BLaER1 treated with 17β-estradiol and CSF1 and Interleukin-3, amounts not matched to agents 10 nM and 100 nM (cell line): ENCODE results near the gene MCIDAS.

Source experiments
- H3K27ac ChIP-seq, 11 experiments: shearing (Covaris generic); formaldehyde crosslinking; 2 replicates each; pipeline ENCODE4 v1.8.1; 2022
- H3K27me3 ChIP-seq, 11 experiments: shearing (Covaris generic); formaldehyde crosslinking; 2 replicates each; pipeline ENCODE4 v1.8.1; 2022
- H3K36me3 ChIP-seq, 11 experiments: shearing (Covaris generic); formaldehyde crosslinking; 2 replicates each; pipeline ENCODE4 v1.8.1; 2022
- H3K4me1 ChIP-seq, 10 experiments: shearing (Covaris generic); formaldehyde crosslinking; 2 replicates each; pipeline ENCODE4 v1.8.1; 2022
- H3K4me2 ChIP-seq, 11 experiments: shearing (Covaris generic); formaldehyde crosslinking; 2 replicates each; pipeline ENCODE4 v1.8.1; 2022
- H3K4me3 ChIP-seq, 10 experiments: shearing (Covaris generic); formaldehyde crosslinking; 2 replicates each; pipeline ENCODE4 v1.8.1; 2022
- H3K9ac ChIP-seq, 11 experiments: shearing (Covaris generic); formaldehyde crosslinking; 2 replicates each; pipeline ENCODE4 v1.8.1; 2022
- H3K9me3 ChIP-seq, 11 experiments: shearing (Covaris generic); formaldehyde crosslinking; replicated peaks in 1 of 11; 2 replicates each; pipeline ENCODE4 v1.8.1; 2022
- H4K20me1 ChIP-seq, 11 experiments: shearing (Covaris generic); formaldehyde crosslinking; 2 replicates each; pipeline ENCODE4 v1.8.1; 2022
- Cebpa-rat ChIP-seq, 11 experiments: shearing (Covaris generic); IDR thresholded peaks; 2 replicates each; pipeline ENCODE4 v1.8.1; 2022

MCIDAS gene

GRCh38 chr5:55226934-55227663 is at the start of gene MCIDAS:
Gene MCIDAS, minus strand, starts transcription at chr5:55227315. Its CDS starts 177 bp downstream, at chr5:55227138.
- Histone ChIP-seq H3K4me2 (peak within 1 kb of the TSS; percentile 82 to 99 (median 93)), H3K27ac (no peak within 1 kb of the TSS), H3K9me3 (peaks cover 16 to 26% (median 18%) of the 10 kb centered on the region in 11 experiments), H3K36me3 (no peaks in the 10 kb centered on the region), H3K4me1 (peaks cover 7 to 30% (median 24%) of the 10 kb centered on the region in 10 experiments), H3K27me3 (peaks cover 100% of the 10 kb centered on the region in 11 experiments), H3K4me3 (peak within 1 kb of the TSS; percentile 49 to 70 (median 58)), H4K20me1 (peaks cover 1 to 74% (median 50%) of the 10 kb centered on the region in 11 experiments; a peak in 20 of 22 replicates), H3K9ac (peak within 1 kb of the TSS in 5 of 11 experiments; percentile 20 to 47 (median 40); a peak in 7 of 22 replicates)
- TF ChIP-seq Cebpa-rat (IDR thresholded peaks at IDR 0.05), result no peak

- Histone ChIP-seq H3K36me3 (peaks cover 93 to 100% (median 98%) of the 10 kb centered on the region in 11 experiments), H3K9me3 (no peaks in the 10 kb centered on the region), H4K20me1 (no peaks in the 10 kb centered on the region), H3K9ac (no peak overlapping the region), H3K4me3 (no peak overlapping the region), H3K4me1 (no peaks in the 10 kb centered on the region), H3K27ac (no peak overlapping the region), H3K4me2 (no peak overlapping the region), H3K27me3 (no peaks in the 10 kb centered on the region)
- TF ChIP-seq Cebpa-rat (IDR thresholded peaks at IDR 0.05), result no peak
Measured at GRCh38 chr5:55276771-55277170, 49.7 kb upstream of the MCIDAS start.

- no peak overlapping the region for H3K27ac ChIP-seq
- H3K4me2 ChIP-seq, result no peak overlapping the region
- H3K9ac ChIP-seq, result no peak overlapping the region
- H3K4me1 ChIP-seq, result no peaks in the 10 kb centered on the region
- peaks cover 74 to 95% (median 86%) of the 10 kb centered on the region in 11 experiments for H3K36me3 ChIP-seq
- no peaks in the 10 kb centered on the region; a peak in 1 of 22 replicates for H4K20me1 ChIP-seq
- H3K27me3 ChIP-seq, result no peaks in the 10 kb centered on the region
- TF ChIP-seq Cebpa-rat (IDR thresholded peaks at IDR 0.05), result no peak
- no peak overlapping the region for H3K4me3 ChIP-seq
- H3K9me3 ChIP-seq, result no peaks in the 10 kb centered on the region
Measured at GRCh38 chr5:55258339-55258738, 31.2 kb upstream of the MCIDAS start.

DNA sequence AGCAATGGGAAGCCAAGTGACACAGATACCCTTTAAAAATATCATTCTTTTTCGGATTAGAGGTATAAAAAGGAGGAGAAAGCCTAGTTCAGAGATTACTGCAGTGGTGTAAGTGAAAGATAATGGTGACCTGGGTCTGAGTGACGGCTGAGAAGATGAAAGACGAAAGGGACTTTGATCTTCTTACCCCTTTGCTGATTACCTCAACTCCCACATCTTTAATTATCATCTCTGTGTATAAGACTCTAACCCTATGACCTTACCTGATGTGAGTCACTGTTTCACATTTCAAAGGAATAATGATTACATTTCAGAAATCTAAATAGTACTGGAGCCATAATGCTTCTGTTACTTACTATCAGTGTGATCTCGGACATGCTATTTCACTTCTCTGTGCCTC is 27.7 kb upstream of the MCIDAS start:
- Histone ChIP-seq H3K4me1 (no peaks in the 10 kb centered on the region), H3K36me3 (peaks cover 53 to 60% (median 56%) of the 10 kb centered on the region in 11 experiments), H3K4me2 (no peak overlapping the region), H3K27ac (no peak overlapping the region), H3K27me3 (no peaks in the 10 kb centered on the region), H3K4me3 (no peak overlapping the region), H3K9me3 (0 out of 22 replicates have a peak, but pooled peaks cover 0 to under 1% (median 0%) of the 10 kb centered on the region in 11 experiments), H3K9ac (no peak overlapping the region), H4K20me1 (no peaks in the 10 kb centered on the region)
- no peak for TF ChIP-seq Cebpa-rat (IDR thresholded peaks at IDR 0.05)

DNA sequence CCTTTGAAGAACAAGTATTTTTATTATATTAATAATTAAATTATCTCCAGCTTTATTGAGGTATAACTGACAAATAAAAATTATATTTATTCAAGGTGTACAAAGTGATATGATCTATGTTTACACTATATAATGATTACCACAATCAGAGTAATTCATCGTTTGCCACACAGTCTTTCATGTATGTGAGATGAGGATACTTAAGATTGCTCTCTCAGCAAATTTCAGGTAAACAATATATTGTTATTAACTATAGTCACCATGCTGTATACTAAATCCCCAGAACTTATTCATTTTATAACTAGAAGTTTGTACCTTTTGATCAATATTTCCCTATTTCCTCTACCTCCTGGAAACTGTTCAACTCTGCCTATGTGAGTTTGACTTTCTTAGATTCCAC is 22.9 kb upstream of the MCIDAS start:
- no peak overlapping the region for H3K27ac ChIP-seq
- no peak overlapping the region for H3K9ac ChIP-seq
- no peak for TF ChIP-seq Cebpa-rat (IDR thresholded peaks at IDR 0.05)
- no peaks in the 10 kb centered on the region for H3K4me1 ChIP-seq
- no peak overlapping the region for H3K4me3 ChIP-seq
- H3K4me2 ChIP-seq, result no peak overlapping the region
- peaks cover 17 to 25% (median 20%) of the 10 kb centered on the region in 11 experiments for H3K9me3 ChIP-seq
- peaks cover 7 to 14% (median 10%) of the 10 kb centered on the region in 11 experiments; a peak in 20 of 22 replicates for H3K36me3 ChIP-seq
- H3K27me3 ChIP-seq, result no peaks in the 10 kb centered on the region
- no peaks in the 10 kb centered on the region for H4K20me1 ChIP-seq

GRCh38 chr5:55241746-55242145 is 14.6 kb upstream of the MCIDAS start:
- no peak overlapping the region for H3K9ac ChIP-seq
- no peak for TF ChIP-seq Cebpa-rat (IDR thresholded peaks at IDR 0.05)

DNA sequence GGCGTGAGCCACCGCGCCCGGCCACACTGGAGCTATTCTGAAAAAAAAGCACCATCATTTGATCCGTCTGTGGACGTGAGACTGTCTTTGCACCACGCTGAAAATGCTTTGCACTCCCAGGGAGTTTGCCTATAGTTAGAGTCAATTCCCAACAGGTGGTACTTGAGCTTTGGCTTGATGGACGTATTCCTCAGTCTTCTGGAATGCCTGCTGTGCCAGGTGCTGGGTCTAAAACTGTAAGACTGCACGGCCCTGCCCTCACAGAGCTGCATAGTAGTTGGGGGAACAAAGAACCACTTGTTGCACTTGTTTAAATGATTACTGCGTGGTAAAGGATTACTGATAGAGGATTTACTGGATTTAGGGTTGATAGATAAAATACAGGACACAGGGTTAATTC is 9.7 kb upstream of the MCIDAS start:
- Histone ChIP-seq H3K9me3 (no peaks in the 10 kb centered on the region), H3K27me3 (peaks cover 36 to 48% (median 38%) of the 10 kb centered on the region in 11 experiments)
- TF ChIP-seq Cebpa-rat (IDR thresholded peaks at IDR 0.05), result no peak

More at GRCh38 chr5:55241746-55242145, 14.6 kb upstream of the MCIDAS start:
- H3K9me3 ChIP-seq, result no peaks in the 10 kb centered on the region
- H3K4me3 ChIP-seq, result no peak overlapping the region
- no peaks in the 10 kb centered on the region for H3K4me1 ChIP-seq
- H3K27me3 ChIP-seq, result peaks cover 0 to 5% (median 0%) of the 10 kb centered on the region in 11 experiments; a peak in 2 of 22 replicates
- no peak overlapping the region for H3K27ac ChIP-seq
- no peaks in the 10 kb centered on the region for H4K20me1 ChIP-seq
- H3K4me2 ChIP-seq, result no peak overlapping the region
- no peaks in the 10 kb centered on the region for H3K36me3 ChIP-seq

GRCh38 chr5:55234121-55234700 is 7.1 kb upstream of the MCIDAS start:
- H3K27ac ChIP-seq, result no peak overlapping the region
- H3K4me1 ChIP-seq, result peaks cover 22 to 35% (median 33%) of the 10 kb centered on the region in 10 experiments
- TF ChIP-seq Cebpa-rat (IDR thresholded peaks at IDR 0.05), result no peak
- H3K4me2 ChIP-seq, result peak overlapping the region; percentile 96 to 99 (median 98)
- H3K36me3 ChIP-seq, result no peaks in the 10 kb centered on the region
- peak overlapping the region in 10 of 11 experiments; percentile 4 to 57 (median 42); a peak in 13 of 22 replicates for H3K9ac ChIP-seq
- peak overlapping the region; percentile 58 to 73 (median 64) for H3K4me3 ChIP-seq
- H3K27me3 ChIP-seq, result peaks cover 61 to 74% (median 64%) of the 10 kb centered on the region in 11 experiments
- H3K9me3 ChIP-seq, result no peaks in the 10 kb centered on the region
- peaks cover 4 to 59% (median 37%) of the 10 kb centered on the region in 11 experiments; a peak in 20 of 22 replicates for H4K20me1 ChIP-seq

More for the DNA sequence above, 9.7 kb upstream of the MCIDAS start:
- Histone ChIP-seq H3K4me3 (no peak overlapping the region), H3K4me2 (no peak overlapping the region), H3K4me1 (peaks cover 13 to 28% (median 25%) of the 10 kb centered on the region in 10 experiments), H4K20me1 (peaks cover 4 to 35% (median 16%) of the 10 kb centered on the region in 11 experiments; a peak in 20 of 22 replicates), H3K9ac (no peak overlapping the region), H3K36me3 (no peaks in the 10 kb centered on the region), H3K27ac (no peak overlapping the region)
